ENCODE measurements around the gene GXYLT2.
A peak's percentile ranks its signal among the peaks of the same experiment; 100 is the strongest.

Gene GXYLT2

GRCh38 chr3:72896996-72897757 lies 9.3 kb downstream of the GXYLT2 start:
- no peaks in the 10 kb centered on the region for H3K36me3 ChIP-seq (ENCODE audit: control insufficient read depth, insufficient read depth, low read length)
- no peak overlapping the region for H2BK120ac ChIP-seq (ENCODE audit: low read depth, low read length)
- H3K18ac ChIP-seq (ENCODE audit: low read length) = no peak overlapping the region
- no peaks in the 10 kb centered on the region for H3K27me3 ChIP-seq (ENCODE audit: insufficient read depth, low read length, poor library complexity)
- no CpG with 5 or more reads among the region's 4 CpGs for WGBS (ENCODE audit: extremely low coverage, insufficient coverage, low lambda C conversion rate)
- no peak overlapping the region for H4K8ac ChIP-seq (ENCODE audit: low read depth, low read length)
- H3K56ac ChIP-seq (ENCODE audit: low read length) = no peak overlapping the region
- H3K9ac ChIP-seq (ENCODE audit: low read length) = no peak overlapping the region
- H3K4me1 ChIP-seq (ENCODE audit: control insufficient read depth, low read depth, low read length) = no peaks in the 10 kb centered on the region
- DNase-seq = peak; percentile 44
- H3K79me2 ChIP-seq (ENCODE audit: control insufficient read depth, insufficient read depth, low read length) = no peaks in the 10 kb centered on the region
- H4K5ac ChIP-seq (ENCODE audit: low read length) = no peak overlapping the region
- H3K4ac ChIP-seq (ENCODE audit: low read depth, low read length) = no peak overlapping the region
- no peak overlapping the region for H3K27ac ChIP-seq (ENCODE audit: low read depth, low read length)
- H2AK5ac ChIP-seq (ENCODE audit: low read length) = no peak overlapping the region
- H2BK5ac ChIP-seq (ENCODE audit: low read length) = no peak overlapping the region
- no peak overlapping the region for H3K4me2 ChIP-seq (ENCODE audit: low read length)
- no peak overlapping the region for H3K4me3 ChIP-seq (ENCODE audit: low read length)
- H2BK15ac ChIP-seq (replicated peaks; ENCODE audit: low read depth) = no peak overlapping the region
- H3K23ac ChIP-seq (ENCODE audit: low read length) = no peak overlapping the region
- H3K79me1 ChIP-seq (ENCODE audit: low read length) = no peaks in the 10 kb centered on the region

GRCh38 chr3:72897758-72898007 lies 9.8 kb downstream of the GXYLT2 start:
- Histone ChIP-seq H3K27me3 (ENCODE audit: insufficient read depth, low read length, poor library complexity) (no peaks in the 10 kb centered on the region), H3K18ac (ENCODE audit: low read length) (no peak overlapping the region), H4K5ac (ENCODE audit: low read length) (no peak overlapping the region), H3K27ac (ENCODE audit: low read depth, low read length) (no peak overlapping the region), H3K56ac (ENCODE audit: low read length) (no peak overlapping the region), H3K4me2 (ENCODE audit: low read length) (no peak overlapping the region), H2BK15ac (replicated peaks; ENCODE audit: low read depth) (no peak overlapping the region), H3K79me2 (ENCODE audit: control insufficient read depth, insufficient read depth, low read length) (no peaks in the 10 kb centered on the region), H3K36me3 (ENCODE audit: control insufficient read depth, insufficient read depth, low read length) (no peaks in the 10 kb centered on the region), H2BK5ac (ENCODE audit: low read length) (no peak overlapping the region), H3K4ac (ENCODE audit: low read depth, low read length) (no peak overlapping the region), H4K8ac (ENCODE audit: low read depth, low read length) (no peak overlapping the region), H2BK120ac (ENCODE audit: low read depth, low read length) (no peak overlapping the region), H3K4me1 (ENCODE audit: control insufficient read depth, low read depth, low read length) (no peaks in the 10 kb centered on the region), H2AK5ac (ENCODE audit: low read length) (no peak overlapping the region), H3K79me1 (ENCODE audit: low read length) (no peaks in the 10 kb centered on the region), H3K23ac (ENCODE audit: low read length) (no peak overlapping the region), H3K4me3 (ENCODE audit: low read length) (no peak overlapping the region), H3K9ac (ENCODE audit: low read length) (no peak overlapping the region)
- no peak for DNase-seq

GRCh38 chr3:72899349-72899765 lies 11.5 kb downstream of the GXYLT2 start:
- H3K23ac ChIP-seq (ENCODE audit: low read length) = no peak overlapping the region
- DNase-seq = no peak
- H3K79me2 ChIP-seq (ENCODE audit: control insufficient read depth, insufficient read depth, low read length) = no peaks in the 10 kb centered on the region
- no peak overlapping the region for H3K4me3 ChIP-seq (ENCODE audit: low read length)
- H2BK120ac ChIP-seq (ENCODE audit: low read depth, low read length) = no peak overlapping the region
- H3K4me2 ChIP-seq (ENCODE audit: low read length) = no peak overlapping the region
- H3K27ac ChIP-seq (ENCODE audit: low read depth, low read length) = no peak overlapping the region
- no peak overlapping the region for H3K4ac ChIP-seq (ENCODE audit: low read depth, low read length)
- no CpG with 5 or more reads among the region's 6 CpGs for WGBS (ENCODE audit: extremely low coverage, insufficient coverage, low lambda C conversion rate)
- H4K8ac ChIP-seq (ENCODE audit: low read depth, low read length) = no peak overlapping the region
- H3K4me1 ChIP-seq (ENCODE audit: control insufficient read depth, low read depth, low read length) = no peaks in the 10 kb centered on the region
- no peak overlapping the region for H3K18ac ChIP-seq (ENCODE audit: low read length)
- H3K79me1 ChIP-seq (ENCODE audit: low read length) = no peaks in the 10 kb centered on the region
- H3K36me3 ChIP-seq (ENCODE audit: control insufficient read depth, insufficient read depth, low read length) = no peaks in the 10 kb centered on the region
- H3K9ac ChIP-seq (ENCODE audit: low read length) = no peak overlapping the region
- no peak overlapping the region for H3K56ac ChIP-seq (ENCODE audit: low read length)
- H3K27me3 ChIP-seq (ENCODE audit: insufficient read depth, low read length, poor library complexity) = no peaks in the 10 kb centered on the region
- no peak overlapping the region for H2BK15ac ChIP-seq (replicated peaks; ENCODE audit: low read depth)
- H2BK5ac ChIP-seq (ENCODE audit: low read length) = no peak overlapping the region
- H2AK5ac ChIP-seq (ENCODE audit: low read length) = no peak overlapping the region
- no peak overlapping the region for H4K5ac ChIP-seq (ENCODE audit: low read length)

GRCh38 chr3:72900048-72900447 lies 12.2 kb downstream of the GXYLT2 start:
- Histone ChIP-seq H4K8ac (ENCODE audit: low read depth, low read length) (no peak overlapping the region), H3K36me3 (ENCODE audit: control insufficient read depth, insufficient read depth, low read length) (no peaks in the 10 kb centered on the region), H2BK120ac (ENCODE audit: low read depth, low read length) (no peak overlapping the region), H3K27ac (ENCODE audit: low read depth, low read length) (no peak overlapping the region), H3K4me1 (ENCODE audit: control insufficient read depth, low read depth, low read length) (no peaks in the 10 kb centered on the region), H3K9ac (ENCODE audit: low read length) (no peak overlapping the region), H3K4me2 (ENCODE audit: low read length) (no peak overlapping the region), H3K56ac (ENCODE audit: low read length) (no peak overlapping the region), H4K5ac (ENCODE audit: low read length) (no peak overlapping the region), H3K79me1 (ENCODE audit: low read length) (no peaks in the 10 kb centered on the region), H3K27me3 (ENCODE audit: insufficient read depth, low read length, poor library complexity) (no peaks in the 10 kb centered on the region), H3K23ac (ENCODE audit: low read length) (no peak overlapping the region), H3K79me2 (ENCODE audit: control insufficient read depth, insufficient read depth, low read length) (no peaks in the 10 kb centered on the region), H2AK5ac (ENCODE audit: low read length) (no peak overlapping the region), H3K4me3 (ENCODE audit: low read length) (no peak overlapping the region), H2BK5ac (ENCODE audit: low read length) (no peak overlapping the region), H2BK15ac (replicated peaks; ENCODE audit: low read depth) (no peak overlapping the region), H3K18ac (ENCODE audit: low read length) (no peak overlapping the region), H3K4ac (ENCODE audit: low read depth, low read length) (no peak overlapping the region)
- WGBS (ENCODE audit: extremely low coverage, insufficient coverage, low lambda C conversion rate) = no CpG with 5 or more reads among the region's 7 CpGs
- DNase-seq = no peak

- no peak overlapping the region for H3K4ac ChIP-seq (ENCODE audit: low read depth, low read length)
- H2AK5ac ChIP-seq (ENCODE audit: low read length) = no peak overlapping the region
- H3K36me3 ChIP-seq (ENCODE audit: control insufficient read depth, insufficient read depth, low read length) = no peaks in the 10 kb centered on the region
- no peaks in the 10 kb centered on the region for H3K4me1 ChIP-seq (ENCODE audit: control insufficient read depth, low read depth, low read length)
- H2BK120ac ChIP-seq (ENCODE audit: low read depth, low read length) = no peak overlapping the region
- DNase-seq = no peak
- no peak overlapping the region for H4K8ac ChIP-seq (ENCODE audit: low read depth, low read length)
- H3K27ac ChIP-seq (ENCODE audit: low read depth, low read length) = no peak overlapping the region
- no peak overlapping the region for H3K9ac ChIP-seq (ENCODE audit: low read length)
- no peaks in the 10 kb centered on the region for H3K79me1 ChIP-seq (ENCODE audit: low read length)
- H3K23ac ChIP-seq (ENCODE audit: low read length) = no peak overlapping the region
- H3K4me2 ChIP-seq (ENCODE audit: low read length) = no peak overlapping the region
- H3K27me3 ChIP-seq (ENCODE audit: insufficient read depth, low read length, poor library complexity) = no peaks in the 10 kb centered on the region
- H4K5ac ChIP-seq (ENCODE audit: low read length) = no peak overlapping the region
- no peak overlapping the region for H2BK15ac ChIP-seq (replicated peaks; ENCODE audit: low read depth)
- no peak overlapping the region for H3K56ac ChIP-seq (ENCODE audit: low read length)
- H2BK5ac ChIP-seq (ENCODE audit: low read length) = no peak overlapping the region
- H3K79me2 ChIP-seq (ENCODE audit: control insufficient read depth, insufficient read depth, low read length) = no peaks in the 10 kb centered on the region
- H3K4me3 ChIP-seq (ENCODE audit: low read length) = no peak overlapping the region
- WGBS (ENCODE audit: extremely low coverage, insufficient coverage, low lambda C conversion rate) = no CpG with 5 or more reads among the region's 2 CpGs
- H3K18ac ChIP-seq (ENCODE audit: low read length) = no peak overlapping the region
Measured at GRCh38 chr3:72901840-72902239, 14.0 kb downstream of the GXYLT2 start.

GRCh38 chr3:72903004-72903403 lies 15.2 kb downstream of the GXYLT2 start:
- Histone ChIP-seq H2BK120ac (ENCODE audit: low read depth, low read length) (no peak overlapping the region), H3K4me3 (ENCODE audit: low read length) (no peak overlapping the region), H3K27ac (ENCODE audit: low read depth, low read length) (no peak overlapping the region), H3K56ac (ENCODE audit: low read length) (no peak overlapping the region), H3K27me3 (ENCODE audit: insufficient read depth, low read length, poor library complexity) (no peaks in the 10 kb centered on the region), H2BK15ac (replicated peaks; ENCODE audit: low read depth) (no peak overlapping the region), H4K5ac (ENCODE audit: low read length) (no peak overlapping the region), H2AK5ac (ENCODE audit: low read length) (no peak overlapping the region), H3K4me2 (ENCODE audit: low read length) (no peak overlapping the region), H3K4ac (ENCODE audit: low read depth, low read length) (no peak overlapping the region), H4K8ac (ENCODE audit: low read depth, low read length) (no peak overlapping the region), H2BK5ac (ENCODE audit: low read length) (no peak overlapping the region), H3K36me3 (ENCODE audit: control insufficient read depth, insufficient read depth, low read length) (no peaks in the 10 kb centered on the region), H3K9ac (ENCODE audit: low read length) (no peak overlapping the region), H3K4me1 (ENCODE audit: control insufficient read depth, low read depth, low read length) (no peaks in the 10 kb centered on the region), H3K23ac (ENCODE audit: low read length) (no peak overlapping the region), H3K79me1 (ENCODE audit: low read length) (no peaks in the 10 kb centered on the region), H3K18ac (ENCODE audit: low read length) (no peak overlapping the region), H3K79me2 (ENCODE audit: control insufficient read depth, insufficient read depth, low read length) (no peaks in the 10 kb centered on the region)
- DNase-seq = peak; percentile 81
- WGBS (ENCODE audit: extremely low coverage, insufficient coverage, low lambda C conversion rate) = no CpG with 5 or more reads among the region's 3 CpGs
